Mucosa of descending colon (tissue), 3 donors: ENCODE data around the gene RNF181. TPM values are rescaled to one million over a fixed set of nuclear protein-coding genes. Genes with fewer than 3 reads are reported as not detected.

Experiments
- ATAC-seq: fragments of 200-7000 bp; cut with Tn5 transposase; one replicate; pipeline ENCODE4 v1.9.1; 2020; ENCODE audit warnings: mild to moderate bottlenecking, moderate library complexity
- DNase-seq, 3 donors: peaks; one replicate each; pipeline ENCODE4 v3.0.0-alpha.2; 2020
- H3K36me3 ChIP-seq: fragments of 200-600 bp; one replicate; pipeline ENCODE4 v1.8.0; 2021; ENCODE audit warnings: low read depth, mild to moderate bottlenecking
- H3K4me1 ChIP-seq: fragments of 200-600 bp; one replicate; pipeline ENCODE4 v1.8.0; 2021; ENCODE audit warnings: low read depth, mild to moderate bottlenecking
- H3K4me3 ChIP-seq: fragments of 200-600 bp; one replicate; pipeline ENCODE4 v1.8.0; 2021; ENCODE audit warnings: mild to moderate bottlenecking
- H3K9me3 ChIP-seq: fragments of 200-600 bp; one replicate; pipeline ENCODE4 v1.8.0; 2021; ENCODE audit warnings: mild to moderate bottlenecking
- intact Hi-C, 2 donors: fragments of 100-400 bp; cut with DNase I in 1 of 2; cut with micrococcal nuclease in 1 of 2; formaldehyde crosslinking; loops; one replicate each; pipeline versions ENCODE4 v1.11.0 to v1.11.1; 2022; cut with DNase I, micrococcal nuclease
- total RNA-seq, 3 donors: library from RNA; stranded (reverse); fragmentation: NEBNext Ultra II Directional in 2 of 3; extraction: Animal tissue kit (Norgen Biotek cat#: 25700) in 2 of 3; gene quantifications; one replicate each; pipeline versions ENCODE4 v1.2.1 to v1.2.4, GENCODE V29; 2021 to 2023
- TF ChIP-seq, protein P1 (sequence below): fragments of 200-600 bp; IDR thresholded peaks from one replicate; pipeline ENCODE4 v1.8.0; 2022; ENCODE audit warnings: antibody characterized with exemption, mild to moderate bottlenecking
- donor health status: DM: no; HTN: no; CAD: no; lungs with moderate emphysema.
- donor health status: DM: no; HTN: no; CAD: no.
- donor health status: DM: no; HTN: yes; CAD: no.

The RNF181 gene
- total RNA-seq, 3 donors from 2014 or later = 73.7 to 89.5 (median 80.8) TPM

DNA sequence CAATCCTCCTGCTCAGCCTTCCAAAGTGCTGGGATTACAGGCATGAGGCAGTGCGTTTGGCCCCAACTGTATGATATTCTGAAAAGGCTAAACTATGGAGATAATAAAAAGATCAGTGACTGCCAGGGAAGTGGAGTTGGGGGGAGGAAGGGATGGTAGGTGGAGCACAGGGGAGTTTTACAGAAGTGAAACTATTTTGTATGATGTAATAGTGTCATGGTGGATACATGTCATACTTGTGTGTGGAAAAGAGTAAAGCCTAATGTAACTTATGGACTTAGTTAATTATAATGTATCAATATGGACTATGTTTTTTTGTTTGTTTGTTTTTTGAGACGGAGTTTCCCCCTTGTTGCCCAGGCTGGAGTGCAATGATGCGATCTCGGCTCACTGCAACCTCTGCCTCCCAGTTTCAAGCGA lies 31.4 kb upstream of the RNF181 start:
- no peaks in the 10 kb centered on the region for H3K9me3 ChIP-seq
- DNase-seq = no peak
- H3K4me3 ChIP-seq = no peak overlapping the region
- intact Hi-C loops = no loop called here
- no peaks in the 10 kb centered on the region for H3K36me3 ChIP-seq
- TF ChIP-seq, protein P1, sequence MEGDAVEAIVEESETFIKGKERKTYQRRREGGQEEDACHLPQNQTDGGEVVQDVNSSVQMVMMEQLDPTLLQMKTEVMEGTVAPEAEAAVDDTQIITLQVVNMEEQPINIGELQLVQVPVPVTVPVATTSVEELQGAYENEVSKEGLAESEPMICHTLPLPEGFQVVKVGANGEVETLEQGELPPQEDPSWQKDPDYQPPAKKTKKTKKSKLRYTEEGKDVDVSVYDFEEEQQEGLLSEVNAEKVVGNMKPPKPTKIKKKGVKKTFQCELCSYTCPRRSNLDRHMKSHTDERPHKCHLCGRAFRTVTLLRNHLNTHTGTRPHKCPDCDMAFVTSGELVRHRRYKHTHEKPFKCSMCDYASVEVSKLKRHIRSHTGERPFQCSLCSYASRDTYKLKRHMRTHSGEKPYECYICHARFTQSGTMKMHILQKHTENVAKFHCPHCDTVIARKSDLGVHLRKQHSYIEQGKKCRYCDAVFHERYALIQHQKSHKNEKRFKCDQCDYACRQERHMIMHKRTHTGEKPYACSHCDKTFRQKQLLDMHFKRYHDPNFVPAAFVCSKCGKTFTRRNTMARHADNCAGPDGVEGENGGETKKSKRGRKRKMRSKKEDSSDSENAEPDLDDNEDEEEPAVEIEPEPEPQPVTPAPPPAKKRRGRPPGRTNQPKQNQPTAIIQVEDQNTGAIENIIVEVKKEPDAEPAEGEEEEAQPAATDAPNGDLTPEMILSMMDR = no peak
- H3K4me1 ChIP-seq = peaks cover 7% of the 10 kb centered on the region
- ATAC-seq = no peak

DNA sequence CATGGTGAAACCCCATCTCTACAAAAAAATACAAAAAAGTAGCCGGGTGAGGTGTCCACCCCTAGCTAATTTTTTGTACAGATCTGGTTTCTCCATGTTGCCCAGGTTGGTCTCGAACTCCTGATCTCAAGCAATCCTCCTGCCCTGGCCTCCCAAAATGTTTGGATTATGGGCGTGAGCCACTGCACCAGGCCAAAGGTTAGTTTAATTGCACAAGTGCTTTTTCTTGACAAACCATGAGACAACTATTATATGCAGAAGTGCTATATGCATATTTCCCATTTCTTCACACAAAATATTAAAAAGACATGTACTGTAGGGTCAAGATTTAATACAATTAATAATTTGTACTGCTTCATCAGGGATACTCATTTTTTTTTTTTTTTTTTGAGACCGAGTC lies 29.3 kb upstream of the RNF181 start:
- H3K9me3 ChIP-seq = no peaks in the 10 kb centered on the region
- TF ChIP-seq, protein P1 = no peak
- no peak overlapping the region for H3K4me3 ChIP-seq
- H3K36me3 ChIP-seq = no peaks in the 10 kb centered on the region
- no peak for ATAC-seq
- H3K4me1 ChIP-seq = no peaks in the 10 kb centered on the region
- DNase-seq = no peak
- intact Hi-C loops = no loop called here

DNA sequence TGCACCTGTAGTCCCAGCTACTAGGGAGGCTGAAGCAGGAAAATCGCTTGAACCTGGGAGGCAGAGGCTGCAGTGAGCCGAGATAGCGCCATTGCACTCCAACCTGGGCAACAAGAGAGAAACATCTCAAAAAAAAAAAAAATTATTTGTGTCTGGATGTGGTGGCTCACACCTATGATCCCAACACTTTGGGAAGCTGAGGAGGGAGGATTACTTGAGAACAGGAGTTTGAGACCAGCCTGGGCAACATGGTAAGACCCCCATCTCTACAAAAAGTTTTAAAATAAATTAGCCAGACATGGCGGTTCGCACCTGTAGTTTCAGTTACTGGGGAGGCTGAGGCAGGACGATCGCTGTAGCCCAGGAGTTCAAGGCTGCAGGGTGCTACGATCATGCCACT lies 19.8 kb upstream of the RNF181 start:
- DNase-seq (no peak), ATAC-seq (no peak)
- Histone ChIP-seq H3K9me3 (no peaks in the 10 kb centered on the region), H3K36me3 (no peaks in the 10 kb centered on the region), H3K4me1 (peaks cover 17% of the 10 kb centered on the region), H3K4me3 (no peak overlapping the region)
- intact Hi-C loops = no loop called here
- TF ChIP-seq, protein P1 = no peak

DNA sequence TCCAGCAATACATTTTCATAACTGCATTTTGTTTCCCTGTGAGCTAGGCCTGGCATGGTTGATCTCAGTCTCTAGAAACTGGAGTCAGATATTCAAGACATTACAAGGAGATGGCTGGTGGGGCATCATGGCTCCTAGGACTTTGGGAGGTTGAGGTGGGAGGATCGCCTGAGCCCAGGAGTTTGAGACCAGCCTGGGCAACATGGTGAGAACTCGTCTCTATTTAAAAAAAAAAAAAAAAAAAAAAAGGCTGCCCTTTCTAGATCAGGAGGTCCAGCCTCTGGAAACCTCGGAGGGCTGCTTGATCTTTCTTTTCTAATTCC lies 18.5 kb upstream of the RNF181 start:
- DNase-seq = no peak
- TF ChIP-seq, protein P1 = no peak
- H3K36me3 ChIP-seq = no peaks in the 10 kb centered on the region
- no peak for ATAC-seq
- H3K4me1 ChIP-seq = peaks cover 17% of the 10 kb centered on the region
- no peak overlapping the region for H3K4me3 ChIP-seq
- H3K9me3 ChIP-seq = no peaks in the 10 kb centered on the region
- intact Hi-C loops = no loop called here

DNA sequence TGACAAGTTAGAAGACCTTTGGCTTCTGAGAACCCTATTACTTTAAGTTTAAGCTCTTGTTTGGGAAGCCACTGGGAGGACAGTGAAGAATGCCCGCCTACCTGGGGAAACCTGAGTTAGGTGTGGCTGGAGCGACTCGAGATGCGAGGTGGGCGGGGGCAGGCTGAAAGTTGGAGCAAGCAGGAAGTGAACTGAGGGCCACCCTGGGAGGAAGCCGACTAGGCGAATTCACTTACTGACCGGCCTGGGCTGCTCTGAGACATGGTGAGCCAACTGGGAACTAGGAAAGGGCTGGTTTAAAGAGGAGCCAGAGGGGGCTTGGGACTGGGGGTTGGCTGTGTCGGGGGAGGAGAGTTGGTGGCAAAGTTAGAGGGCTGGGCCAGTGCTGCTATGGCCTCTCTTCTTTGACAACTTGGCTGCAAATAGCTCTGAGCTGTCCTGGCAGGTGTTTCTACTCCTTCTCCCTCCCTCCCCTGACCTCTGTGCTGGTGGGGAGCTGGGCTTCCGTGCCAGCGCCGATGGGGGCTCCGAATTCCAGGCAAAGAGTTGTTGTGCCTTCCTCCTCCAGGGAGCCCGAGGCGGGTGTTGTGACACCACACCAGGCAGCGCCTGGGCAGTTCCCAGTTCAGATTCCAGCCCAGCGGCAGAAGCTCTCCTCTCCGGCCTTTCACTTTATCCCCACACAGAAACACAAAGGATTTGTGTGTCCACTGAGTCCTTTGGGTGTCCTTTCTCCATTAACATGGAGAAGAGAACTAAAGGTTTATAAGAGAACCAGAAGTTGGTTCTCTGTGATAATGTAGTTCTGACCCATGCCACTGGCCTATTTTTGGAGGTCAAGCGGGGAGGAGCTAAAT lies 17.9 kb upstream of the RNF181 start, which contains the start of gene VAMP8:
VAMP8 (plus strand) TSS at position 201 of the 857 bp plus-strand sequence; CDS start at position 262, 61 bp downstream.
- ATAC-seq = peak; percentile 96
- H3K36me3 ChIP-seq = no peaks in the 10 kb centered on the region
- TF ChIP-seq, protein P1 = no peak
- peak within 1 kb of the TSS; percentile 37 for H3K4me3 ChIP-seq
- H3K4me1 ChIP-seq = peaks cover 17% of the 10 kb centered on the region
- H3K9me3 ChIP-seq = no peaks in the 10 kb centered on the region
- peak; percentile 89 to 93 (median 92) for DNase-seq
- intact Hi-C loops = no loop called here
